AG10803 (cell line): Measurements from ENCODE around the gene IGFL2.
A peak's percentile ranks its signal among the peaks of the same experiment; 100 is the strongest.

Experiments used
- DNase-seq: peaks from one replicate; pipeline ENCODE4 v3.0.0; 2010; ENCODE audit warnings: low read depth
- H3K4me3 ChIP-seq: 2 replicates; pipeline ENCODE4 v1.5.1; 2011; ENCODE audit warnings: mild to moderate bottlenecking, low read length, control low read depth
- CTCF ChIP-seq: conservative IDR thresholded peaks from 2 replicates; pipeline ENCODE4 v1.5.1; 2011; ENCODE audit warnings: mild to moderate bottlenecking, low read length, control low read depth, inconsistent platforms

IGFL2 gene

GRCh38 chr19:46162731-46163130 is 14.7 kb downstream of the IGFL2 start:
- no peak for TF ChIP-seq CTCF
- no peak for DNase-seq
- no peak overlapping the region for H3K4me3 ChIP-seq

- no peak for DNase-seq
- H3K4me3 ChIP-seq = no peak overlapping the region
- no peak for TF ChIP-seq CTCF
Observed at GRCh38 chr19:46173886-46174480, 25.9 kb downstream of the IGFL2 start.

GRCh38 chr19:46176116-46176860 is 28.2 kb downstream of the IGFL2 start:
- no peak for DNase-seq
- TF ChIP-seq CTCF = no peak
- no peak overlapping the region for H3K4me3 ChIP-seq

GRCh38 chr19:46179076-46179759 is 31.2 kb downstream of the IGFL2 start:
- TF ChIP-seq CTCF = no peak
- H3K4me3 ChIP-seq = no peak overlapping the region
- DNase-seq = no peak

- no peak overlapping the region for H3K4me3 ChIP-seq
- no peak for TF ChIP-seq CTCF
- peak; percentile 39 for DNase-seq
Observed at GRCh38 chr19:46180701-46181387, 32.8 kb downstream of the IGFL2 start.

- TF ChIP-seq CTCF = no peak
- peak; percentile 21 for DNase-seq
- no peak overlapping the region for H3K4me3 ChIP-seq
Observed at GRCh38 chr19:46181388-46181779, 33.3 kb downstream of the IGFL2 start.
